HCT116 (cell line): ENCODE results near the gene DOCK2. TPM values are rescaled to one million over a fixed set of nuclear protein-coding genes. Genes with fewer than 3 reads are reported as not detected.

Source experiments
- ATAC-seq: fragments of 200-7000 bp; cut with Tn5 transposase; 2 replicates; pipeline ENCODE4 v1.9.1; 2020; ENCODE audit warnings: mild to moderate bottlenecking, moderate library complexity
- BruUV-seq: library from RNA; stranded (reverse); fragments of 400-500 nt; replicated peaks from 2 replicates; lab custom pipeline; 2021; lab: Mats Ljungman, UMichigan
- CTCF ChIA-PET: fragments of 300-600 bp; sonication (Branson Sonifier 250); formaldehyde crosslinking; loops from one replicate; lab custom pipeline; 2021; ENCODE audit warnings: antibody characterized with exemption; lab: Charles Lee
- POLR2A ChIA-PET: fragments of 300-600, 350-600 bp; sonication (Branson Sonifier 250); formaldehyde crosslinking; loops from one replicate; lab custom pipeline; 2021; ENCODE audit warnings: antibody characterized with exemption; lab: Charles Lee
- RAD21 ChIA-PET, 2 experiments: fragments of 300-600 bp; sonication (Branson Sonifier 250); formaldehyde crosslinking; loops; one replicate each; lab custom pipeline; 2023; ENCODE audit warnings: low total read pairs in 2 of 2; ENCODE audit not compliant: uncharacterized antibody in 2 of 2, unreplicated experiment in 2 of 2, low non-redundant PET in 1 of 2; lab: Charles Lee
- DNase-seq: peaks from one replicate; pipeline ENCODE4 v3.0.0-alpha.2; 2010; ENCODE audit warnings: low read depth, low spot score
- H2AFZ ChIP-seq: fragments of 200-600 bp; shearing (Covaris generic), sonication (generic); 2 replicates; pipeline ENCODE4 v1.6.1; 2017; ENCODE audit warnings: low read depth, mixed run types, mixed read lengths, antibody characterized with exemption, low read length; ENCODE audit not compliant: poor library complexity, severe bottlenecking
- H3K27ac ChIP-seq: 2 replicates; pipeline ENCODE4 v1.5.1; 2012; ENCODE audit warnings: low read depth, low read length
- H3K27me3 ChIP-seq: fragments of 200-600 bp; sonication (generic); 2 replicates; pipeline ENCODE4 v1.6.1; 2016; ENCODE audit warnings: mixed run types, low read length, mixed read lengths; ENCODE audit not compliant: insufficient read depth
- H3K36me3 ChIP-seq, 2 experiments: fragments of 200-500 bp in 1 of 2; fragments of 200-600 bp in 1 of 2; sonication (Bioruptor generic) in 1 of 2; sonication (generic) in 1 of 2; 2 replicates each; pipeline versions ENCODE4 v1.5.1 to v1.6.1; 2014 to 2016; ENCODE audit warnings: low read length in 2 of 2, inconsistent platforms in 1 of 2, mixed read lengths in 1 of 2, mixed run types in 1 of 2; ENCODE audit not compliant: insufficient read depth in 2 of 2, control insufficient read depth in 1 of 2
- H3K4me1 ChIP-seq, 2 experiments: fragments of 200-600 bp in 1 of 2; sonication (generic) in 1 of 2; 2 replicates each; pipeline versions ENCODE4 v1.5.1 to v1.6.1; 2012 to 2017; ENCODE audit warnings: low read length in 2 of 2, inconsistent platforms in 1 of 2, mild to moderate bottlenecking in 1 of 2, mixed read lengths in 1 of 2, mixed run types in 1 of 2, moderate library complexity in 1 of 2; ENCODE audit not compliant: insufficient read depth in 2 of 2, control insufficient read depth in 1 of 2
- H3K4me2 ChIP-seq: fragments of 200-600 bp; sonication (generic); 2 replicates; pipeline ENCODE4 v1.6.1; 2017; ENCODE audit warnings: mixed run types, low read length, mixed read lengths
- H3K4me3 ChIP-seq, 2 experiments: fragments of 200-600 bp in 1 of 2; sonication (generic) in 1 of 2; replicated peaks in 1 of 2; 2 replicates each; pipeline ENCODE4 v1.5.1; 2011 to 2016; ENCODE audit warnings: low read length in 2 of 2, control low read depth in 1 of 2, low read depth in 1 of 2, mild to moderate bottlenecking in 1 of 2, mixed read lengths in 1 of 2, mixed run types in 1 of 2
- H3K79me2 ChIP-seq: fragments of 200-600 bp; sonication (generic); 2 replicates; pipeline ENCODE4 v1.6.1; 2017; ENCODE audit warnings: mild to moderate bottlenecking, mixed run types, low read length, moderate library complexity, mixed read lengths; ENCODE audit not compliant: insufficient read depth
- H3K9ac ChIP-seq: fragments of 200-600 bp; sonication (generic); 2 replicates; pipeline ENCODE4 v1.6.1; 2016; ENCODE audit warnings: low read length, mixed read lengths
- H3K9me2 ChIP-seq: fragments of 200-600 bp; sonication (generic), shearing (Covaris generic); 2 replicates; pipeline ENCODE4 v1.6.1; 2017; ENCODE audit warnings: mixed run types, mild to moderate bottlenecking, moderate library complexity; ENCODE audit not compliant: insufficient read depth
- H3K9me3 ChIP-seq, 2 experiments: fragments of 200-500 bp in 1 of 2; fragments of 200-600 bp in 1 of 2; sonication (Bioruptor generic) in 1 of 2; sonication (generic) in 1 of 2; 2 replicates each; pipeline ENCODE4 v1.6.1; 2014 to 2017; ENCODE audit warnings: low read length in 2 of 2, mixed read lengths in 2 of 2, inconsistent platforms in 1 of 2, low read depth in 1 of 2, mild to moderate bottlenecking in 1 of 2, mixed run types in 1 of 2, moderate library complexity in 1 of 2; ENCODE audit not compliant: control insufficient read depth in 1 of 2, insufficient read depth in 1 of 2
- H4K20me1 ChIP-seq: fragments of 200-600 bp; sonication (generic), shearing (Covaris generic); 2 replicates; pipeline ENCODE4 v1.6.1; 2017; ENCODE audit warnings: mixed run types, mild to moderate bottlenecking, moderate library complexity; ENCODE audit not compliant: insufficient read depth
- CEBPB ChIP-seq: IDR thresholded peaks from 2 replicates; pipeline ENCODE4 v1.6.1; 2012; ENCODE audit warnings: low read depth
- CTCF ChIP-seq, 3 experiments: fragments of 200-600 bp in 1 of 3; sonication (generic) in 1 of 3; IDR thresholded peaks in 2 of 3; conservative IDR thresholded peaks in 1 of 3; 2 replicates each; pipeline ENCODE4 v1.5.1; 2012 to 2017; ENCODE audit warnings: low read depth in 2 of 3, low read length in 2 of 3, antibody characterized with exemption in 1 of 3, borderline replicate concordance in 1 of 3, control low read depth in 1 of 3, mild to moderate bottlenecking in 1 of 3, mixed read lengths in 1 of 3, mixed run types in 1 of 3, moderate library complexity in 1 of 3; ENCODE audit not compliant: insufficient read depth in 1 of 3
- EGR1 ChIP-seq: IDR thresholded peaks from 2 replicates; pipeline ENCODE4 v1.6.1; 2012; ENCODE audit warnings: low read depth
- ELF1 ChIP-seq: IDR thresholded peaks from 2 replicates; pipeline ENCODE4 v1.6.1; 2012; ENCODE audit warnings: low read depth, borderline replicate concordance
- EZH2 ChIP-seq: fragments of 200-600 bp; sonication (generic); IDR thresholded peaks from 2 replicates; pipeline ENCODE4 v1.6.1; 2017; ENCODE audit warnings: antibody characterized with exemption, mixed run types
- EZH2phosphoT487 ChIP-seq: fragments of 200-600 bp; IDR thresholded peaks from 2 replicates; pipeline ENCODE4 v1.6.1; 2018; ENCODE audit warnings: antibody characterized with exemption, borderline replicate concordance
- JUND ChIP-seq: IDR thresholded peaks from 2 replicates; pipeline ENCODE4 v1.6.1; 2012
- POLR2A ChIP-seq: IDR thresholded peaks from 2 replicates; pipeline ENCODE4 v1.7.0; 2011; ENCODE audit warnings: borderline replicate concordance; ENCODE audit not compliant: insufficient read depth, insufficient read length; ENCODE audit errors: extremely low read depth
- RAD21 ChIP-seq: IDR thresholded peaks from 2 replicates; pipeline ENCODE4 v1.6.1; 2012; ENCODE audit warnings: low read depth, mild to moderate bottlenecking
- REST ChIP-seq: IDR thresholded peaks from 2 replicates; pipeline ENCODE4 v1.6.1; 2012; ENCODE audit warnings: low read depth
- SIN3A ChIP-seq: IDR thresholded peaks from 2 replicates; pipeline ENCODE4 v1.6.1; 2012; ENCODE audit warnings: low read depth
- SP1 ChIP-seq: IDR thresholded peaks from 2 replicates; pipeline ENCODE4 v1.6.1; 2012; ENCODE audit warnings: low read depth
- SRF ChIP-seq: IDR thresholded peaks from 2 replicates; pipeline ENCODE4 v1.6.1; 2012; ENCODE audit warnings: low read depth
- TCF7L2 ChIP-seq: IDR thresholded peaks from 2 replicates; pipeline ENCODE4 v1.7.0; 2011; ENCODE audit warnings: borderline replicate concordance, inconsistent platforms; ENCODE audit not compliant: insufficient read depth, insufficient read length; ENCODE audit errors: extremely low read depth
- YY1 ChIP-seq: IDR thresholded peaks from 2 replicates; pipeline ENCODE4 v1.6.1; 2011; ENCODE audit warnings: low read length, low read depth, moderate library complexity, mild to moderate bottlenecking; ENCODE audit not compliant: insufficient replicate concordance; ENCODE audit errors: extremely low read depth
- intact Hi-C: fragments of 100-400 bp; cut with micrococcal nuclease; formaldehyde crosslinking; loops from 2 replicates; pipeline ENCODE4 v1.10.0; 2022
- total RNA-seq: library from RNA; stranded (reverse); gene quantifications from one replicate; pipeline ENCODE4 v1.2.1, GENCODE V29; 2021; ENCODE audit not compliant: unreplicated experiment

The DOCK2 gene
- total RNA-seq, 1 experiment from 2014 or later = 0.89 TPM

DNA sequence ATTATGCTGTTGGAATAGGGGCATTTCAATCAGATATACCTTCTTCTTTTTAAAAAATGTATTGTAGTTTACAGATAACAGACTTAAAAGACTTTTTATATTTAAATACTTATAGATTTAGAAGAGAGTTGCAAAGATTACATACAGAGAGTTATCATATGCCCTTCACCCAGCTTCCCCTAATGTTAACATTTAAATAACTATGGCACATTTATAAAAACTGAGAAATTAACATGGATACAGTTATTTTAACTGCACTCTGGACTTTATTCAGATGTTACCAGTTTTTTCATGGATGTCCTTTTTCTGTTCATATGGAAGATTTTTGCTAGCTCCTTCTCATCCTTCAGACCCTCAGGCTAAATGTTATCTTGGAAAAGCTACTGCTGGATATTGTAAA lies 123.2 kb downstream of the DOCK2 start:
- H3K9ac ChIP-seq = no peak overlapping the region
- no peak for TF ChIP-seq CTCF (IDR thresholded peaks at IDR 0.05 in 2 of 3, conservative IDR thresholded peaks at IDR 0.05 in 1 of 3; ENCODE audit: borderline replicate concordance in 1 of 3, insufficient read depth in 1 of 3, low read depth in 2 of 3, low read length in 2 of 3)
- TF ChIP-seq TCF7L2 = no peak
- no peak for TF ChIP-seq SRF
- no peak for TF ChIP-seq YY1
- TF ChIP-seq REST = no peak
- no peak for TF ChIP-seq EGR1
- TF ChIP-seq JUND = no peak
- TF ChIP-seq RAD21 = no peak
- no peak for TF ChIP-seq POLR2A
- TF ChIP-seq ELF1 = no peak
- no peak for TF ChIP-seq CEBPB
- TF ChIP-seq SIN3A = no peak
- TF ChIP-seq EZH2phosphoT487 = no peak
- no peak for TF ChIP-seq EZH2
- TF ChIP-seq SP1 = no peak
- no peak overlapping the region for H3K4me2 ChIP-seq
- H3K9me2 ChIP-seq = no peaks in the 10 kb centered on the region
- H3K79me2 ChIP-seq = no peaks in the 10 kb centered on the region
- RAD21 ChIA-PET = no interaction called here
- H4K20me1 ChIP-seq = no peaks in the 10 kb centered on the region
- no peak overlapping the region for H3K27ac ChIP-seq
- H3K27me3 ChIP-seq = peaks cover 45% of the 10 kb centered on the region
- ATAC-seq = no peak
- H3K4me1 ChIP-seq = no peaks in the 10 kb centered on the region
- POLR2A ChIA-PET = no interaction called here
- no peaks in the 10 kb centered on the region for H3K36me3 ChIP-seq
- no peaks in the 10 kb centered on the region for H3K9me3 ChIP-seq
- no peak for DNase-seq
- CTCF ChIA-PET = no interaction called here
- BruUV-seq = no TSS peak
- intact Hi-C loops = no loop called here
- H3K4me3 ChIP-seq = no peak overlapping the region
- H2AFZ ChIP-seq = no peak overlapping the region
